Coronary artery (tissue), 2 donors: Measurements from ENCODE around the gene KCNT2.

Source experiments
- DNase-seq: peaks from one replicate; pipeline ENCODE4 v3.0.0-alpha.2; 2017; ENCODE audit warnings: low spot score
- H3K27ac ChIP-seq, 2 donors: fragments of 200-600 bp; sonication (generic); one replicate each; pipeline ENCODE4 v1.5.1; 2016 to 2019
- H3K4me3 ChIP-seq: fragments of 200-600 bp; sonication (generic); 2 replicates; pipeline ENCODE4 v1.5.1; 2016; ENCODE audit warnings: mild to moderate bottlenecking, moderate library complexity
- TF ChIP-seq, protein P1 (sequence below): fragments of 200-600 bp; sonication (generic); IDR thresholded peaks from one replicate; pipeline ENCODE4 v1.5.1; 2019; ENCODE audit warnings: antibody characterized with exemption

KCNT2 gene

DNA sequence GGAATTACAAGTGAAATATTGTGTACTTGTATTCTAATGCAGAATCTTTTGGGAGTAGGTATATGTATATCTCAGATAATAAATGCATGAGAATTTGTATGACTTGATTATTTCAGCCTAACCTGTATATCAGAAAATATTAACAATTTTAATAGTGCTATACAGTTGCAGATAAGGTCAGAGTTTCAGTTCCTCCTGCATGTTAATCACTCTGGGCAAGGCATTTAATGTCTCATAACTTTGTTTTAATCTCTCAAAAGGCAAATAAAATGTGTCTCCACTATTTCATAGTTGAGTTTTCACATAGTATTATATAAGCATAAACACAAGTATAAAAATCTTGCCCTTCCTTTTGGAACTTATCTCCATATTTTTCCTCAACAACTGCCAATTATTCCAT is 352.5 kb downstream of the KCNT2 start:
- TF ChIP-seq, protein P1, sequence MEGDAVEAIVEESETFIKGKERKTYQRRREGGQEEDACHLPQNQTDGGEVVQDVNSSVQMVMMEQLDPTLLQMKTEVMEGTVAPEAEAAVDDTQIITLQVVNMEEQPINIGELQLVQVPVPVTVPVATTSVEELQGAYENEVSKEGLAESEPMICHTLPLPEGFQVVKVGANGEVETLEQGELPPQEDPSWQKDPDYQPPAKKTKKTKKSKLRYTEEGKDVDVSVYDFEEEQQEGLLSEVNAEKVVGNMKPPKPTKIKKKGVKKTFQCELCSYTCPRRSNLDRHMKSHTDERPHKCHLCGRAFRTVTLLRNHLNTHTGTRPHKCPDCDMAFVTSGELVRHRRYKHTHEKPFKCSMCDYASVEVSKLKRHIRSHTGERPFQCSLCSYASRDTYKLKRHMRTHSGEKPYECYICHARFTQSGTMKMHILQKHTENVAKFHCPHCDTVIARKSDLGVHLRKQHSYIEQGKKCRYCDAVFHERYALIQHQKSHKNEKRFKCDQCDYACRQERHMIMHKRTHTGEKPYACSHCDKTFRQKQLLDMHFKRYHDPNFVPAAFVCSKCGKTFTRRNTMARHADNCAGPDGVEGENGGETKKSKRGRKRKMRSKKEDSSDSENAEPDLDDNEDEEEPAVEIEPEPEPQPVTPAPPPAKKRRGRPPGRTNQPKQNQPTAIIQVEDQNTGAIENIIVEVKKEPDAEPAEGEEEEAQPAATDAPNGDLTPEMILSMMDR: no peak
- no peak for DNase-seq
- no peak overlapping the region for H3K27ac ChIP-seq

DNA sequence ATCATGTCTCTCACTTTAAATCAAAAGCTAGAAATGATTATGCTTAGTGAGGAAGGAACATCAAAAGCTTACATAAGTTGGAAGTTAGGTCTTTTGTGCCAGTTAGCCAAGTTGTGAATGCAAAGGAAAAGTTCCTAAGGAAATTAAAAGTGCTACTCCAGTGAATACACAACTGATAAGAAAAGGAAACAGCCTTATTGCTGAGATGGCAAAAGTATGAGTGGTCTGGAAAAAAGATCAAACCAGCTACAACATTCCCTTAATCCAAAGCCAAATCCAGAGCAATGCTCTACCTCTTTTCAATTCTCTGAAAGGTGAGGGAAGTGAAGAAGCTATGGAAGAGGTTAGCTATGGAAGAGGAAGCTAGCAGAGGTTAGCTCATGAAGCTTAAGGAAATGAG is 378.7 kb downstream of the KCNT2 start:
- DNase-seq: no peak
- Histone ChIP-seq H3K4me3 (no peak overlapping the region), H3K27ac (no peak overlapping the region)
- TF ChIP-seq, protein P1: no peak

More for the DNA sequence above, 352.5 kb downstream of the KCNT2 start:
- H3K4me3 ChIP-seq: no peak overlapping the region

DNA sequence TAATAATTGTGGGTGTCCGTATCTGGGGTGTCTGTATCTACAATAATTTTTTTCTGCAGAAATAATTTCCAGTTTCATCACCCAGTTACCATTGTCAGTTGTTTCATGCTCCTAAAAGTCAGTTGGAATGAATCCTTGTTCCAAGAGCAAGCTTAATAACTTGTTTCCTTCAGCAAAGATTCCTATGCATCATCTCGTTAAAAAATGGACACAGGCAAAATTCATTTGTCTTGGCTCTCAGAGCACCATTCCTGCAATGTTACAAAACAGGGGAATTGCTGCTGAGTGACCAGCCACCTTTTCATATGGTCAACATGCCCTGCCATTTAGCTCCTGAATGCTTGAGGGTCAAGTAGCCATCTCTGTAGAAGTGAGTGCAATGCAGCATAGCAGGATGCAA is 393.4 kb downstream of the KCNT2 start:
- DNase-seq: no peak
- Histone ChIP-seq H3K4me3 (no peak overlapping the region), H3K27ac (no peak overlapping the region)
- TF ChIP-seq, protein P1: no peak

DNA sequence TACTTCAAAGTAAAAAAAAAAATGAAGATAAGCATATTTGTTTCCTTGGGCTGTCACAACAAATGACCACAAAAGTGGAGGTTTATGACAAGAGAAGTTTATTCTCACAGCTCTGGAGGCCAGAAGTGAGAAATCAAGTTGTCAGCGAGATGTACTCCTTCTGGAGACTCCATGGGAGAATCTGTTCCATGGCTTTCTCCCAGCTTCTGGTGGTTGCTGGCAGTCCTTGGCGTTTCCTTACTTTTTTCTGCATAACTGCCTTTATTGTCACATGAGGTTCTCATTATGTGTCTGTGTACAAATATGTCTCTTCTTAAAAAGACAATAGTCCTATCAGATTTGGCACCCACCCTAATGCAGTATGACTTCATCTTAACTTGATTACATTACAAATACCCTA is 398.3 kb downstream of the KCNT2 start:
- H3K27ac ChIP-seq: no peak overlapping the region
- TF ChIP-seq, protein P1: no peak
- no peak overlapping the region for H3K4me3 ChIP-seq
- no peak for DNase-seq

DNA sequence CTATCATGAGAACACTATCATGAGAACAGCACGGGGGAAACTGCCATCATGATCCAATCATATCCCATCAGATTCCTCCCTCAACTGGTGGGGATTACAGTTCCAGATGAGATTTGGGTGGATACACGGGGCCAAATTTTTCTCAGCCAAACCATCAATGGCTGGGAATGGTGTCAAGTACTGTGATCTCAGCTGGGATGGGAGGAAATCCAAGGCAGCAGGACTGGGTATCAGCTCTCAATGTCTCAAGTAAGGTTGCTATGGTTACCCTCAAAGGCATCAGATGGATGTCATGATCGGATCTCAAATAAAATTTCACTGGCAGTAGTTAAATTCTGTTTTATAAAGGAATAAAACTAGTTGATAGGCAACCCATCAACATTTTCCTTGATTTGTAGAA is 399.0 kb downstream of the KCNT2 start:
- DNase-seq: no peak
- no peak overlapping the region for H3K27ac ChIP-seq
- TF ChIP-seq, protein P1: no peak
- no peak overlapping the region for H3K4me3 ChIP-seq

DNA sequence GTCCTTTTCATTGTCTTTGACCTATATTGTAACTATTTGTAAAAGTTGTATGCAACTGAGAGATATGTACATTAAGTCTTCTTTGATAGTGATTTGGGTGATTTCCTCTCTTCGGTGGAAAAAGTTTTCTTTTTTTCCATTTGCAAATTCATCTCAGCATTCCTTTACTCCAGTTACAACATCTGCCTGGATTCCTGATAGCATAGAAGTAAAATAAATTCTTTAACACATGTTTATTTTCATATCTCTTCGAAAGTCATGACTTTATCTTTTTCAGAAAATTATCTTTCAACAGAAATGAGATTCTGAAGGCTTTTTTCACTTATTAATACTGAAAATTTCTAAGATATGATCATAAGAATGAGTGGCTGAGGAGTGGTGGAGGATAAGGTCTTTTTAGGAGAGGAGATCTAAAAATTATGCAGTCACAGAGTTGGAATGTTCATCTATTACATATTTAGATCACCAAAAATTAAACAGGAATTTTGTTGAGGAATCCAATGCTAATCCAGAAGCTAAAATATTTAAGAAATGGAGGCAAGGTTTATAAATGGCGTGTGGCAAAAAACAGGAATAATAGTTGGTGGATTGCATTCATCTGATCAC is 400.5 kb downstream of the KCNT2 start:
- DNase-seq: no peak
- Histone ChIP-seq H3K4me3 (no peak overlapping the region), H3K27ac (no peak overlapping the region)
- TF ChIP-seq, protein P1: no peak

DNA sequence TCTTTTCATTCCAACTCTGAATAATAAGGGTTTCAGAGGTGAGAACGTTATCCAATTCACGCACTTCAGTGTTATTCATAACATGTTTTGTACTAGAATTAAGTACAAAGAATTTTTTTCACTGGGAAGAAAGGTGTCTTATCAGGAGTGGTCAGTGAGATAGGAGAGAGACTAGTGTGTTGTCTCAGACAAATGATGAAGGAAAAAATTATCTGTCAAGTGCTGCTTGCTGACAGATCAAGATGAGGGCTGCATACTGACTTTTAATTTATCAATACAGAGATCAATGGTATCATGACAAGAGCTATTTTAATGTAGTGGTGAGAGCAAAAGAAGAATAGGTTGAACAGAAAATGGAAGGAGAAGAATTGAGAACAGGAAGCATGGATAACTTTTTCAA is 402.4 kb downstream of the KCNT2 start:
- TF ChIP-seq, protein P1: no peak
- no peak for DNase-seq
- Histone ChIP-seq H3K4me3 (no peak overlapping the region), H3K27ac (no peak overlapping the region)
